ENCODE data around the gene APBA3.

- TF ChIP-seq, protein P1, sequence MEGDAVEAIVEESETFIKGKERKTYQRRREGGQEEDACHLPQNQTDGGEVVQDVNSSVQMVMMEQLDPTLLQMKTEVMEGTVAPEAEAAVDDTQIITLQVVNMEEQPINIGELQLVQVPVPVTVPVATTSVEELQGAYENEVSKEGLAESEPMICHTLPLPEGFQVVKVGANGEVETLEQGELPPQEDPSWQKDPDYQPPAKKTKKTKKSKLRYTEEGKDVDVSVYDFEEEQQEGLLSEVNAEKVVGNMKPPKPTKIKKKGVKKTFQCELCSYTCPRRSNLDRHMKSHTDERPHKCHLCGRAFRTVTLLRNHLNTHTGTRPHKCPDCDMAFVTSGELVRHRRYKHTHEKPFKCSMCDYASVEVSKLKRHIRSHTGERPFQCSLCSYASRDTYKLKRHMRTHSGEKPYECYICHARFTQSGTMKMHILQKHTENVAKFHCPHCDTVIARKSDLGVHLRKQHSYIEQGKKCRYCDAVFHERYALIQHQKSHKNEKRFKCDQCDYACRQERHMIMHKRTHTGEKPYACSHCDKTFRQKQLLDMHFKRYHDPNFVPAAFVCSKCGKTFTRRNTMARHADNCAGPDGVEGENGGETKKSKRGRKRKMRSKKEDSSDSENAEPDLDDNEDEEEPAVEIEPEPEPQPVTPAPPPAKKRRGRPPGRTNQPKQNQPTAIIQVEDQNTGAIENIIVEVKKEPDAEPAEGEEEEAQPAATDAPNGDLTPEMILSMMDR (conservative IDR thresholded peaks at IDR 0.05 in 1 of 2, IDR thresholded peaks at IDR 0.05 in 1 of 2; ENCODE audit: low read depth in 1 of 2, low read length in 2 of 2): no peak
- no peak for TF ChIP-seq EZH2 (IDR thresholded peaks at IDR 0.05; ENCODE audit: low read length, missing control alignments)
Observed at GRCh38 chr19:3751236-3751635, 10.3 kb downstream of the APBA3 start.
